Endothelial cell of umbilical vein (primary cell): ENCODE results near the gene NEMP1. TPM values are rescaled to one million over a fixed set of nuclear protein-coding genes. Genes with fewer than 3 reads are reported as not detected.

Experiments
- BruUV-seq: library from RNA; stranded (reverse); fragments of 400-500 nt; replicated peaks from 2 replicates; lab custom pipeline; 2021; lab: Mats Ljungman, UMichigan
- CTCF ChIA-PET: fragments of 300-600, 350-600 bp; sonication (Branson Sonifier 250); formaldehyde crosslinking; loops from one replicate; lab custom pipeline; 2021; ENCODE audit warnings: antibody characterized with exemption, inconsistent platforms; lab: Charles Lee
- POLR2A ChIA-PET: fragments of 300-600, 350-600 bp; sonication (Branson Sonifier 250); formaldehyde crosslinking; loops from one replicate; lab custom pipeline; 2021; ENCODE audit warnings: antibody characterized with exemption, inconsistent platforms; lab: Charles Lee
- DNase-seq: peaks from one replicate; pipeline ENCODE4 v3.0.0-alpha.2; 2011; ENCODE audit warnings: low read depth, low spot score
- FAIRE-seq: peaks from 2 replicates; lab custom pipeline; 2011; peaks lifted over from hg19 to GRCh38; lab: Jason Lieb, UNC
- H2AFZ ChIP-seq: 2 replicates; pipeline ENCODE4 v1.6.0; 2012; ENCODE audit warnings: low read depth, low read length, control low read depth, inconsistent platforms
- H3K27ac ChIP-seq: 2 replicates; pipeline ENCODE4 v1.5.1; 2011; ENCODE audit warnings: low read depth, mild to moderate bottlenecking, control low read depth, low read length, moderate library complexity; ENCODE audit not compliant: insufficient read depth
- H3K27me3 ChIP-seq, 2 experiments: 2 replicates each; pipeline versions ENCODE4 v1.6.0 to v1.6.1; 2011; ENCODE audit warnings: low read length in 2 of 2, mixed read lengths in 1 of 2; ENCODE audit not compliant: control insufficient read depth in 2 of 2, insufficient read depth in 2 of 2
- H3K36me3 ChIP-seq, 2 experiments: 2 replicates in 1 of 2; 3 replicates in 1 of 2; pipeline ENCODE4 v1.5.1; 2011; ENCODE audit warnings: low read length in 2 of 2, mild to moderate bottlenecking in 1 of 2, moderate library complexity in 1 of 2; ENCODE audit not compliant: control insufficient read depth in 2 of 2, insufficient read depth in 2 of 2; ENCODE audit errors: extremely low read depth in 1 of 2
- H3K4me1 ChIP-seq: 3 replicates; pipeline ENCODE4 v1.5.1; 2011; ENCODE audit warnings: mild to moderate bottlenecking, low read length; ENCODE audit not compliant: control insufficient read depth, insufficient read depth; ENCODE audit errors: extremely low read depth
- H3K4me2 ChIP-seq: 2 replicates; pipeline ENCODE4 v1.6.1; 2011; ENCODE audit warnings: low read length, control low read depth, mixed read lengths; ENCODE audit not compliant: insufficient read depth
- H3K4me3 ChIP-seq, 3 experiments: fragments of 200-600 bp in 1 of 3; sonication (generic), shearing (Covaris generic) in 1 of 3; replicated peaks in 1 of 3; 2 replicates each; pipeline ENCODE4 v1.5.1; 2011 to 2016; ENCODE audit warnings: control low read depth in 3 of 3, low read length in 3 of 3, mild to moderate bottlenecking in 2 of 3, inconsistent platforms in 1 of 3, low read depth in 1 of 3, moderate library complexity in 1 of 3; ENCODE audit not compliant: insufficient read depth in 1 of 3
- H3K79me2 ChIP-seq: 2 replicates; pipeline ENCODE4 v1.6.0; 2012; ENCODE audit warnings: low read length, inconsistent platforms; ENCODE audit not compliant: control insufficient read depth, insufficient read depth
- H3K9ac ChIP-seq: replicated peaks from 2 replicates; pipeline ENCODE3; 2011; ENCODE audit warnings: low read length, control low read depth; ENCODE audit not compliant: insufficient read depth; ENCODE audit errors: extremely low read depth
- H3K9me1 ChIP-seq: replicated peaks from 3 replicates; pipeline ENCODE4 v1.6.0; 2011; ENCODE audit warnings: mild to moderate bottlenecking, low read length; ENCODE audit not compliant: control insufficient read depth, insufficient read depth; ENCODE audit errors: extremely low read depth
- H3K9me3 ChIP-seq: replicated peaks from 2 replicates; pipeline ENCODE4 v1.5.1; 2012; ENCODE audit warnings: low read length, inconsistent platforms; ENCODE audit not compliant: control insufficient read depth, insufficient read depth
- H4K20me1 ChIP-seq: replicated peaks from 2 replicates; pipeline ENCODE3; 2011; ENCODE audit warnings: mild to moderate bottlenecking, low read length; ENCODE audit not compliant: control insufficient read depth, insufficient read depth; ENCODE audit errors: extremely low read depth
- EZH2 ChIP-seq: IDR thresholded peaks from 2 replicates; pipeline ENCODE4 v1.6.1; 2012; ENCODE audit warnings: borderline replicate concordance, low read depth, mild to moderate bottlenecking, moderate library complexity, low read length, inconsistent platforms; ENCODE audit not compliant: severe bottlenecking
- FOS ChIP-seq: IDR thresholded peaks from 2 replicates; pipeline ENCODE4 v1.6.1; 2011; ENCODE audit warnings: mild to moderate bottlenecking, low read length, moderate library complexity, borderline replicate concordance; ENCODE audit not compliant: insufficient read depth
- GATA2 ChIP-seq: IDR thresholded peaks from 2 replicates; pipeline ENCODE4 v1.7.0; 2011; ENCODE audit warnings: low read depth, mild to moderate bottlenecking, moderate library complexity, mixed read lengths, low read length; ENCODE audit not compliant: insufficient read length, insufficient read depth
- JUN ChIP-seq: IDR thresholded peaks from 2 replicates; pipeline ENCODE4 v1.6.1; 2011; ENCODE audit warnings: borderline replicate concordance, low read depth; ENCODE audit not compliant: insufficient read length, insufficient read depth
- MYC ChIP-seq: IDR thresholded peaks from one replicate; pipeline ENCODE4 v1.6.1; 2011; ENCODE audit warnings: mild to moderate bottlenecking, low read depth, low read length
- POLR2A ChIP-seq: IDR thresholded peaks from 2 replicates; pipeline ENCODE4 v1.6.1; 2012; ENCODE audit warnings: low read depth, mild to moderate bottlenecking, control low read depth, low read length
- POLR2AphosphoS5 ChIP-seq: IDR thresholded peaks from 2 replicates; pipeline ENCODE4 v1.6.1; 2012; ENCODE audit warnings: low read depth, mild to moderate bottlenecking, control low read depth, low read length, moderate library complexity; ENCODE audit not compliant: insufficient read depth
- dilution Hi-C: fragments of 300-500 bp; cut with MboI; formaldehyde crosslinking; loops from one replicate; pipeline ENCODE4 v1.15.0; 2019; ENCODE audit warnings: low sequenced_read_pairs; ENCODE audit not compliant: extremely low pct_ligation_motif_present
- intact Hi-C: fragments of 100-400 bp; cut with micrococcal nuclease; formaldehyde crosslinking; loops from one replicate; pipeline ENCODE4 v1.10.0; 2022
- polyA plus RNA-seq, 4 experiments: library from polyadenylated mRNA; depleted of rRNA in 3 of 4; stranded (reverse) in 3 of 4; unstranded in 1 of 4; fragments of >200 nt; gene quantifications; 2 replicates each; pipeline versions ENCODE4 v1.2.1 to v1.2.3, GENCODE V29; 2011 to 2012; ENCODE audit warnings: missing spikeins in 1 of 4
- total RNA-seq: library from RNA; stranded (reverse); gene quantifications from 2 replicates; pipeline ENCODE4 v1.2.3, GENCODE V29; 2021
- TF ChIP-seq, protein P1 (sequence below), 2 donors: IDR thresholded peaks; 1 replicate in 1 of 2; 2 replicates in 1 of 2; pipeline ENCODE4 v1.5.1; 2011; ENCODE audit warnings: low read length in 2 of 2, mild to moderate bottlenecking in 2 of 2, moderate library complexity in 2 of 2, control low read depth in 1 of 2, inconsistent platforms in 1 of 2, low read depth in 1 of 2; ENCODE audit not compliant: insufficient read depth in 1 of 2; ENCODE audit errors: extremely low read depth in 1 of 2
- TF ChIP-seq, protein P2 (sequence below): IDR thresholded peaks from 2 replicates; pipeline ENCODE4 v1.6.1; 2011; ENCODE audit not compliant: insufficient read depth, insufficient read length

The NEMP1 gene
- total and polyA plus RNA-seq, 2 donors (not counting 3 experiments of a cell fraction or from before 2014, with no cell fraction given) = 10.8 to 21.5 TPM

DNA sequence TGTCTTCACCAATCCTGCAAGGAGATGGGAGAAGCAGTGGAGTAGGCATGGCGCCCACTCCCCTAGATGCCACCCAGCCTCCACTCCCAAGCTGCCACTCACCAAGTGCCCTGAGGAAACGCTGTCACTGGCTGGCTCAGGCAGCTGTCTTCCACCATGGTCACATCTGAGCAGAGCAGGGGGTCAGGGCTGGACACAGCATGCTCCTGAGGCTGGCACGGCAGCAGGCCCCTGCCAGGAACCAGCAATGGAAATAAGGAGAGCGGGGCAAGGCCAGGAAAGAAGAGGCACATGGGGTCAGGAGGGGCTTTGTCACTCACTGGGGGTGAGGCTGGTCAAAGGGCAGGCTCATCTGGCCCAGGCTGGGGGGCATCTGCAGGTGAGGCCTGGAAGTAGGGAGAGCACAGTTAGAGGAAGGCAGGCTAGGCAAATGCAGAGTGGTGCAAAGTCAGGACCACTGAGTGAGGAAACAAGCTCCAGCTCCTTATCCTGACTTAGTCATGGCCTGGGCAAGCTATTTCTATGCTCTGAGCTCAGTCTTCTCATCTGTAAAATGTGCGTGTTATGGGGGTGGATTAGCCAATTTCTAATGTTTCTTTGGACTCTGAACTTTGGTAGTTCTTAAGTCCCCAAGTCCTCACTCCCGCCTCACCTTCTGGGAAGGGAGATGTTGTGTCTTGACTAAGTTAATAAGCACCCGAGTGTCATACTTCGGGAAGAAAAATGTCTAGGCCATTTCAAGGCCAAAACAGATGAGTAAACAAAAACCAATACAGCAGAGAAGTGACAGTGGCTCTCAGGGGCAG, 18.4 kb upstream of the NEMP1 start:
- no peak overlapping the region for H3K4me2 ChIP-seq
- H4K20me1 ChIP-seq = no peaks in the 10 kb centered on the region
- FAIRE-seq (no peak), DNase-seq (no peak)
- dilution Hi-C loops (no loop called here), intact Hi-C loops (no loop called here)
- no TSS peak for BruUV-seq
- no peaks in the 10 kb centered on the region for H3K9me3 ChIP-seq
- POLR2A ChIA-PET = interaction anchor here (2.2 kb wide), 1 partner anchor 14 kb away, joined by 9 read pairs; the partner anchor contains the start of gene STAT6
- H3K9ac ChIP-seq = no peak overlapping the region
- H3K36me3 ChIP-seq = peaks cover 4 to 48% of the 10 kb centered on the region in 2 experiments
- TF ChIP-seq GATA2 = no peak
- TF ChIP-seq FOS = no peak
- TF ChIP-seq, protein P1, sequence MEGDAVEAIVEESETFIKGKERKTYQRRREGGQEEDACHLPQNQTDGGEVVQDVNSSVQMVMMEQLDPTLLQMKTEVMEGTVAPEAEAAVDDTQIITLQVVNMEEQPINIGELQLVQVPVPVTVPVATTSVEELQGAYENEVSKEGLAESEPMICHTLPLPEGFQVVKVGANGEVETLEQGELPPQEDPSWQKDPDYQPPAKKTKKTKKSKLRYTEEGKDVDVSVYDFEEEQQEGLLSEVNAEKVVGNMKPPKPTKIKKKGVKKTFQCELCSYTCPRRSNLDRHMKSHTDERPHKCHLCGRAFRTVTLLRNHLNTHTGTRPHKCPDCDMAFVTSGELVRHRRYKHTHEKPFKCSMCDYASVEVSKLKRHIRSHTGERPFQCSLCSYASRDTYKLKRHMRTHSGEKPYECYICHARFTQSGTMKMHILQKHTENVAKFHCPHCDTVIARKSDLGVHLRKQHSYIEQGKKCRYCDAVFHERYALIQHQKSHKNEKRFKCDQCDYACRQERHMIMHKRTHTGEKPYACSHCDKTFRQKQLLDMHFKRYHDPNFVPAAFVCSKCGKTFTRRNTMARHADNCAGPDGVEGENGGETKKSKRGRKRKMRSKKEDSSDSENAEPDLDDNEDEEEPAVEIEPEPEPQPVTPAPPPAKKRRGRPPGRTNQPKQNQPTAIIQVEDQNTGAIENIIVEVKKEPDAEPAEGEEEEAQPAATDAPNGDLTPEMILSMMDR (IDR thresholded peaks at IDR 0.05; ENCODE audit: extremely low read depth in 1 of 2, insufficient read depth in 1 of 2, low read depth in 1 of 2, low read length in 2 of 2) = no peak
- TF ChIP-seq JUN = no peak
- no peak for TF ChIP-seq POLR2A
- no peak for TF ChIP-seq MYC
- TF ChIP-seq POLR2AphosphoS5 = no peak
- TF ChIP-seq, protein P2, sequence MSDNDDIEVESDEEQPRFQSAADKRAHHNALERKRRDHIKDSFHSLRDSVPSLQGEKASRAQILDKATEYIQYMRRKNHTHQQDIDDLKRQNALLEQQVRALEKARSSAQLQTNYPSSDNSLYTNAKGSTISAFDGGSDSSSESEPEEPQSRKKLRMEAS = no peak
- TF ChIP-seq EZH2 = no peak
- CTCF ChIA-PET = interaction anchor here (1.5 to 14.4 kb wide), 4 partner anchors 14 to 31 kb away, joined by 3 to 158 read pairs (median 10); partner anchors contain the start of genes LRP1 and STAT6
- H3K4me1 ChIP-seq = peaks cover 8% of the 10 kb centered on the region
- no peak overlapping the region for H3K27ac ChIP-seq
- no peaks in the 10 kb centered on the region for H3K27me3 ChIP-seq
- no peak overlapping the region for H3K4me3 ChIP-seq
- no peaks in the 10 kb centered on the region for H3K9me1 ChIP-seq
- no peak overlapping the region for H2AFZ ChIP-seq
- no peaks in the 10 kb centered on the region for H3K79me2 ChIP-seq
